Lower lobe of right lung (tissue), 2 donors: ENCODE data around the gene RTF2. TPM values are rescaled to one million over a fixed set of nuclear protein-coding genes. Genes with fewer than 3 reads are reported as not detected.

Experiments
- ATAC-seq, 2 donors: fragments of 200-7000 bp; cut with Tn5 transposase; one replicate each; pipeline ENCODE4 v1.9.1; 2020 to 2022; ENCODE audit warnings: mild to moderate bottlenecking in 2 of 2, moderate library complexity in 2 of 2
- DNase-seq: peaks from one replicate; pipeline ENCODE4 v3.0.0-alpha.2; 2020
- H3K27ac ChIP-seq: fragments of 200-600 bp; one replicate; pipeline ENCODE4 v1.8.0; 2022
- H3K27me3 ChIP-seq: fragments of 200-600 bp; one replicate; pipeline ENCODE4 v1.8.0; 2022; ENCODE audit warnings: low read depth
- H3K36me3 ChIP-seq: fragments of 200-600 bp; one replicate; pipeline ENCODE4 v1.8.0; 2022; ENCODE audit warnings: mild to moderate bottlenecking
- H3K4me1 ChIP-seq: fragments of 200-600 bp; one replicate; pipeline ENCODE4 v1.8.0; 2022
- H3K4me3 ChIP-seq: fragments of 200-600 bp; one replicate; pipeline ENCODE4 v1.8.0; 2022; ENCODE audit warnings: mild to moderate bottlenecking
- H3K9me3 ChIP-seq: fragments of 200-600 bp; one replicate; pipeline ENCODE4 v1.8.0; 2022
- CTCF ChIP-seq: fragments of 200-600 bp; IDR thresholded peaks from one replicate; pipeline ENCODE4 v1.8.0; 2022; ENCODE audit warnings: antibody characterized with exemption, mild to moderate bottlenecking
- intact Hi-C: fragments of 100-400 bp; cut with DNase I; formaldehyde crosslinking; loops from one replicate; pipeline ENCODE4 v1.11.0; 2022
- total RNA-seq: library from RNA; stranded (reverse); fragmentation: NEBNext Ultra II Directional; extraction: Animal tissue kit (Norgen Biotek cat#: 25700); gene quantifications from one replicate; pipeline ENCODE4 v1.2.1, GENCODE V29; 2021
- donor health status: DM: no; HTN: yes; CAD: no; lungs with severe emphysema.

The RTF2 gene
- total RNA-seq, 1 donor from 2014 or later, result 68.6 TPM

- H3K4me1 ChIP-seq, result peaks cover 79% of the 10 kb centered on the region
- peak overlapping the region; percentile 22 for H3K27ac ChIP-seq
These were observed 45.6 kb upstream of the RTF2 start for GRCh38 chr20:56422824-56423189.

GRCh38 chr20:56423211-56423610 lies 45.2 kb upstream of the RTF2 start:
- ATAC-seq (no peak), DNase-seq (no peak)
- TF ChIP-seq CTCF, result no peak
- intact Hi-C loops, result no loop called here
- Histone ChIP-seq H3K27me3 (no peaks in the 10 kb centered on the region), H3K4me3 (peak overlapping the region; percentile 7), H3K9me3 (no peaks in the 10 kb centered on the region), H3K4me1 (peaks cover 78% of the 10 kb centered on the region), H3K27ac (peak overlapping the region; percentile 22), H3K36me3 (no peaks in the 10 kb centered on the region)

More at GRCh38 chr20:56422824-56423189, 45.6 kb upstream of the RTF2 start:
- no peak for ATAC-seq
- DNase-seq, result no peak
- Histone ChIP-seq H3K36me3 (no peaks in the 10 kb centered on the region), H3K27me3 (no peaks in the 10 kb centered on the region), H3K9me3 (no peaks in the 10 kb centered on the region), H3K4me3 (peak overlapping the region; percentile 7)
- TF ChIP-seq CTCF, result no peak
- intact Hi-C loops, result no loop called here

GRCh38 chr20:56423886-56424285 lies 44.5 kb upstream of the RTF2 start:
- no peak for ATAC-seq
- H3K9me3 ChIP-seq, result no peaks in the 10 kb centered on the region
- no peaks in the 10 kb centered on the region for H3K27me3 ChIP-seq
- DNase-seq, result no peak
- intact Hi-C loops, result no loop called here
- peaks cover 78% of the 10 kb centered on the region for H3K4me1 ChIP-seq
- no peak for TF ChIP-seq CTCF
- H3K27ac ChIP-seq, result peak overlapping the region; percentile 22
- no peak overlapping the region for H3K4me3 ChIP-seq
- no peaks in the 10 kb centered on the region for H3K36me3 ChIP-seq

- DNase-seq, result no peak
- H3K9me3 ChIP-seq, result no peaks in the 10 kb centered on the region
- intact Hi-C loops, result no loop called here
- peak overlapping the region; percentile 36 for H3K27ac ChIP-seq
- H3K4me3 ChIP-seq, result no peak overlapping the region
- no peak for ATAC-seq
- no peaks in the 10 kb centered on the region for H3K36me3 ChIP-seq
- H3K27me3 ChIP-seq, result no peaks in the 10 kb centered on the region
- H3K4me1 ChIP-seq, result peaks cover 77% of the 10 kb centered on the region
- no peak for TF ChIP-seq CTCF
These were observed 43.5 kb upstream of the RTF2 start for GRCh38 chr20:56424931-56425330.

- intact Hi-C loops, result no loop called here
- Histone ChIP-seq H3K27me3 (no peaks in the 10 kb centered on the region), H3K27ac (no peak overlapping the region), H3K4me1 (peaks cover 78% of the 10 kb centered on the region), H3K4me3 (no peak overlapping the region), H3K9me3 (no peaks in the 10 kb centered on the region), H3K36me3 (no peaks in the 10 kb centered on the region)
- DNase-seq (no peak), ATAC-seq (no peak)
- no peak for TF ChIP-seq CTCF
These were observed 42.4 kb upstream of the RTF2 start for GRCh38 chr20:56426026-56426425.

GRCh38 chr20:56426926-56427325 lies 41.5 kb upstream of the RTF2 start:
- peaks cover 77% of the 10 kb centered on the region for H3K4me1 ChIP-seq
- DNase-seq, result no peak
- H3K9me3 ChIP-seq, result no peaks in the 10 kb centered on the region
- no peaks in the 10 kb centered on the region for H3K36me3 ChIP-seq
- no peak overlapping the region for H3K4me3 ChIP-seq
- no peak for ATAC-seq
- no peak for TF ChIP-seq CTCF
- H3K27ac ChIP-seq, result no peak overlapping the region
- no peaks in the 10 kb centered on the region for H3K27me3 ChIP-seq
- intact Hi-C loops, result no loop called here
